Motor neuron (in vitro differentiated cells): ENCODE data around the gene PPFIA3. TPM values are rescaled to one million over a fixed set of nuclear protein-coding genes. Genes with fewer than 3 reads are reported as not detected.
A peak's percentile ranks its signal among the peaks of the same experiment; 100 is the strongest.

Source experiments
- ATAC-seq, 8 experiments: fragments of 200-7000 bp; cut with Tn5 transposase; replicated peaks in 6 of 8; 2 replicates each; pipeline ENCODE4 v1.8.0; 2021; ENCODE audit warnings: mild to moderate bottlenecking in 8 of 8, moderate library complexity in 8 of 8
- H3K27ac ChIP-seq, 2 donors: fragments of 250-450 bp; sonication (Bioruptor Pico); 2 replicates each; pipeline ENCODE4 v1.9.0; 2021; ENCODE audit warnings: antibody characterized with exemption in 2 of 2, mild to moderate bottlenecking in 2 of 2, moderate library complexity in 1 of 2
- H3K4me1 ChIP-seq, 2 donors: fragments of 250-450 bp; sonication (Bioruptor Pico); replicated peaks in 1 of 2; 2 replicates each; pipeline ENCODE4 v1.6.1; 2021; ENCODE audit warnings: antibody characterized with exemption in 2 of 2, mild to moderate bottlenecking in 2 of 2, moderate library complexity in 1 of 2
- H3K4me3 ChIP-seq, 5 donors: fragments of 250-450 bp; sonication (Bioruptor Pico); 2 replicates each; pipeline ENCODE4 v1.9.0; 2021; ENCODE audit warnings: antibody characterized with exemption in 5 of 5, mild to moderate bottlenecking in 5 of 5, moderate library complexity in 4 of 5
- WGBS, 10 experiments: fragments of 450-650 bp; shearing (Covaris generic); methylation state at CpG; one replicate each; pipeline ENCODE4 v1.0.0; 2022; 5-methylcytosine and 5-hydroxymethylcytosine counted together
- in situ Hi-C, 9 experiments: fragments of 400-800 bp; cut with MboI; loops; one replicate each; pipeline ENCODE4 v1.15.0; 2021; ENCODE audit warnings: low sequenced_read_pairs in 9 of 9, low pct_unique_long_range_greater_than_20kb in 2 of 9; ENCODE audit not compliant: unreplicated experiment in 9 of 9
- total RNA-seq, 8 experiments: library from RNA; unstranded; fragments of 300-600 nt; gene quantifications; 2 replicates each; pipeline versions ENCODE4 v1.2.3 to v1.2.4, GENCODE V29; 2022

PPFIA3 gene
- total RNA-seq, 8 experiments from 2014 or later = 4.7 to 52.5 (median 23.5) TPM

DNA sequence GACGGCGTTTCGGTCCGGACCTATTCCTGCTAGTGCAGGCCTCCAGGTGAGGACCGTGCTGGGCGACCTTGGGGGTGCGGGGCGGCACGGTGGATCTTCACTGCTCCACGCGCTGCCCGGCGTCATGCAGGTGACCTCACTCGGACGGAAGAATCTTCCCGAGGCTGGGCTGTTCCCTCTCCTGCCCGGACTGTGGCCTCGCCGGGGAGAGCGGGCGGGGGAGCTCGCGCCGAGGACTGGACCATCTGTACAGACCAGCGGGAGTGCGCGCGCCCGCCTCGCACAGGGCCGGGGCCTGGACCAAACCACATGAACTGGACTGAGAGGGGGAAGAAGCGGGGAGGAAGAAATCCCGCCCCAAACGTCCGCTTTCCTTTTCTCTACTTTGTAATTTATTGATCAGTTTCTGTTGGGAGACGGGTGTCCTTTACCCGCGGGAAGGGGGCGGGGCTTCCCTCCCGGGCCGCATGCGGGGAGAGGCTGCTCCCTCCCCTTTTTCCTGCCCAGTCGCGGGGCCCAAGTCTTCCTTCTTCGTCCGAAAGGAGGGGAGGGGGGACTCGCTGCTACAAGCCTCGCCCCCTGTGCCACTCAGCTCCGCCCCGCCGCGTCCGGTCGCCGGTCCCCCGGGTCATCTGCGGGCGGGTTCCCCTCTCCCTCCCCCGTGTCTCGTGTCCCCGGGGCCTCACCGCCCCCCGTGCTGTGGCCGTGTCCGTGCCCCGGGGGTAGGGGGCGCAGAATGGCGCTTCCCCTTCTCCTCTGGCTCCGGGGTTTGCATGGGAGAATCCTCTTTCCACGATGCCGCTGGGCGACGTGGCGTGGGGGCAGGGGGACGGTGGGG is 31.0 kb downstream of the PPFIA3 start:
- Histone ChIP-seq H3K4me3 (peak overlapping the region; percentile 50 to 67 (median 63)), H3K27ac (peak overlapping the region; percentile 84 to 85), H3K4me1 (peaks cover 19 to 27% of the 10 kb centered on the region in 2 donors)
- WGBS, 10 experiments = 0 to 3% methylated on average over 1 to 20 of the region's 75 CpGs; no CpG with 5 or more reads in 8 of the 10 experiments
- peak; percentile 65 to 79 (median 71) for ATAC-seq
- in situ Hi-C loops = no loop called here

DNA sequence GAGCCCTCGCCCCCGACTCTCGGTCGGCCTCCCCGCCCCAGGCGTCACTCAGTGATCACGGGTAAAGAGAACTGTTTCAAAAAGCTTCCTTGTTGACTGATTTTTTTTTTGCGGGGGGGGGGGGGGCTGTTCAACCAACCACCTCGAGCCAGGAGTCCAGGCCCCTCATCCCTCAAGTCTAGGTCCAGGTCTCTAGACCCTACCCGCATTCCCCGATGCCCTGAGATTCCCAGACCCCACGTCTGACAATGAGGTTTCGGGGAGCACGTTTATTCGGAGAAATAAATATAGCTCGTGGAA is 31.6 kb downstream of the PPFIA3 start:
- Histone ChIP-seq H3K27ac (peak overlapping the region; percentile 84 to 85), H3K4me3 (peak overlapping the region; percentile 50 to 67 (median 63)), H3K4me1 (peaks cover 22 to 28% of the 10 kb centered on the region in 2 donors)
- no CpG with 5 or more reads among the region's 16 CpGs for WGBS, 10 experiments
- ATAC-seq = no peak
- in situ Hi-C loops = no loop called here

DNA sequence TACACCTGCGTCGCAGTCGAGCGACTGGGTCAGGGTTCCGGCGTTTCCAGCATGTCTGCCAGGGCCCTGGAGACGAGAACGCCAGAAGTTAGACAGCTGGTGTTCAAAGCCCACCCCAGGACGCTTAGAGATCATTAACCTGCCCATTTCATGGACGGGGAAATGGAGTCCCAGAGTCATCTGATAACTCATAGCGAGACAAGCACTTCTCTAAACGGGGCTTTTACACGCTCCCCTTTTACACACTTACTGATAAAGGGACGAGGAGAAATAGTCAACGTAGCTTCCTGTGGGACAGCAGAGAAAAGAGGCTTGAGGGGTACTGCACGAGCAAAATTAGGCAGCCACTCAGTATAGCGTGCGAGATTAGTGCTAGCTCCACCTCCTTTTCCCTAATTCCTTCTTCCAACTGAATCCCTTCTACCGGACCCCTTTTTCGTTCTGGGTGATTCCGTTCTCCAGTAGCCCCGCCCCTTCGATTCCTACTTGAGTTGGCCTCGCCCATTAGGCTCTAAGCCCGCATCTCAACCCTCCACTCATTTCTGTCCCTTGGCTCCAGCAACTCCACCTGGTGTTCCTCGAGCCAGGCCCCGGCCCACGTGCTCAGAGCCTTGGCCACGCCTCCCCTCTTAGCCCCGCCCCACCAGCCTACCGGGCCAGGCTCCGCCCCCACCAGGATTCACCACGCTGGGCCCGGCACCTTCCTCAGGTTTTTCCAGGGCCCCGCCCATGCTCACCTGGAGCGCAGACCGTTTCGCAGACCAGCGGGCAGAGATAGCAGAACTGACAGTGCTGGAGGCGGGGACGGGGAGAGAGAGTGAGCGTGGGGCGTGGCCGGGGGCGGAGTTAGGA is 32.1 kb downstream of the PPFIA3 start:
- peak in 6 of 8 experiments; percentile 2 to 25 (median 14) for ATAC-seq
- WGBS, 10 experiments = 0 to 80% (median 9%) methylated on average over 1 to 8 of the region's 45 CpGs; no CpG with 5 or more reads in 2 of the 10 experiments
- in situ Hi-C loops = no loop called here
- Histone ChIP-seq H3K4me3 (peak overlapping the region; percentile 3 to 67 (median 57)), H3K27ac (peak overlapping the region; percentile 84 to 85), H3K4me1 (peaks cover 25 to 32% of the 10 kb centered on the region in 2 donors)

DNA sequence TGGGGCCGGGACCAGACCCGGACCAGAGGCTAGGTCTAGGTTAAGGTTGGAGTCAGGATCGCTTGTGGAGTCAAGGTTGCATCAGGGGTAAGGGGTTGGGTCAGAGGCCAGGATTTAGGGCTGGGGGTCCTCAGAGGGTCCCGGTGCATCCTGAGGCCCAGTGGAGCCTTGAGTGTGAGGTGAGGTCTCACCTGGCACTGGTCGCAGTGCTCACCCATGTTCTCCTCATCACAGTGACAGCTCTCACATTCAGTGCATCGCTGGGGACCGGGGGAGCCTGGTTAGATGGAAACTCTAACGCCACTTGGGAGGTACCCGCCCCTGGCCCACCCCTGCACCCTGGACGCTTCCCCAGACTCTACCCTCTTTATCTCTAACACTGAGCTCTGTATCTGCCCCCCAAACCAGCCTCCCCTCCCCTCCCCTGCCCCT is 32.8 kb downstream of the PPFIA3 start:
- in situ Hi-C loops = no loop called here
- peak overlapping the region in 3 of 5 donors; percentile 3 to 67 (median 65) for H3K4me3 ChIP-seq
- no peak overlapping the region for H3K27ac ChIP-seq
- WGBS, 10 experiments = 60 to 82% methylated on average over 1 to 2 of the region's 10 CpGs; no CpG with 5 or more reads in 8 of the 10 experiments
- ATAC-seq = no peak
- H3K4me1 ChIP-seq = peaks cover 25 to 32% of the 10 kb centered on the region in 2 donors

DNA sequence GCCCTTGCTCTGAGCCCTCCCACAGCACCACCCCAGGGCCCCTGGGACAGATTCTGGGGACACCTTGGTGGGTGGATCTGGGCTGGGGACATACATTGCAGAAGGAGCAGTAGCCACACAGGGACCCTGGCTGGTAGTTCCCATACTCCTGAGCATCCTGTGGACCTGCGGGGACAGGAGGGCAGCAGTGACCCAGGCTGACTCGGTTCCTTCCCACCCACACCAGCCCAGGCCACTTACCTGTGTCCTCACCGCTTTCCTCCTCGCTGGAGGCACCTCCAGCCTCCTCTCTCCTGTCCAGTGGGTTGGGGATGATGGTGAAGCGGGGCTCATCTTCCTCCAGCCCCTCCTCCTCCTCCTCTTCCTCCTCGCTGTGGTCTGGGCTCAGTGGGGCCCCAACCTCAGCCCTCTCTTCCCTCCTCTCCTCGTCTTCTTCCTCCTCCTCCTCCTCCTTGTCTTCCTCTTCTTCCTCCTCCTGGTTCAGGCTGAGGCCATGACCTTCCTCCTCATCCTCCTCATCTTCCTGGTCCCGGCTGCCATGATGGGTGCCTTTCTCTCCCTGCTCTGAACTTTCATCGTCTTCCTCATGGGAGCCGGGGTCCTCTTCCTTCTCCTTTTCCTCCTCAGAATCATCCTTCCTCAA is 33.9 kb downstream of the PPFIA3 start:
- Histone ChIP-seq H3K4me1 (peaks cover 25 to 32% of the 10 kb centered on the region in 2 donors), H3K27ac (no peak overlapping the region), H3K4me3 (peak overlapping the region in 1 of 5 donors; percentile 1)
- in situ Hi-C loops = no loop called here
- WGBS, 10 experiments = 69 to 100% (median 89%) methylated on average over 3 to 8 of the region's 10 CpGs; no CpG with 5 or more reads in 2 of the 10 experiments
- ATAC-seq = no peak

DNA sequence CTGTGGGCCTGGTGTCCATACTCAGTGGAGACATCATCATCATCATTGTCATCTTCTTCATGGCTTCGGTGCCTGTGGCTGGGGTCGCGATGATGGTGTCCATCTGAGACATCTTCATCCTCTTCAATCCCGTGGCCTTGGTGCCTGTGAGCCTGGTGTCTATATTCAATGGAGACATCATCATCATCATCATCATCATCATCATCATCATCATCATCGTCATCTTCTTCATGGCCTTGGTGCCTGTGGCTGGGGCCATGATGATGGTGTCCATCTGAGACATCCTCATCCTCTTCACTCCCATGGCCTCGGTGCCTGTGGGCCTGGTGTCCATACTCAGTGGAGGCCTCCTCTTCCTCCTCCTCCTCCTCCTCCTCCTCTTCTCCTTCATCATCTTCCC is 34.9 kb downstream of the PPFIA3 start:
- ATAC-seq = no peak
- H3K4me3 ChIP-seq = no peak overlapping the region
- 90 to 100% (median 95%) methylated on average over 2 to 5 of the region's 6 CpGs; no CpG with 5 or more reads in 5 of the 10 experiments for WGBS, 10 experiments
- peaks cover 30 to 35% of the 10 kb centered on the region in 2 donors for H3K4me1 ChIP-seq
- no peak overlapping the region for H3K27ac ChIP-seq
- in situ Hi-C loops = no loop called here

DNA sequence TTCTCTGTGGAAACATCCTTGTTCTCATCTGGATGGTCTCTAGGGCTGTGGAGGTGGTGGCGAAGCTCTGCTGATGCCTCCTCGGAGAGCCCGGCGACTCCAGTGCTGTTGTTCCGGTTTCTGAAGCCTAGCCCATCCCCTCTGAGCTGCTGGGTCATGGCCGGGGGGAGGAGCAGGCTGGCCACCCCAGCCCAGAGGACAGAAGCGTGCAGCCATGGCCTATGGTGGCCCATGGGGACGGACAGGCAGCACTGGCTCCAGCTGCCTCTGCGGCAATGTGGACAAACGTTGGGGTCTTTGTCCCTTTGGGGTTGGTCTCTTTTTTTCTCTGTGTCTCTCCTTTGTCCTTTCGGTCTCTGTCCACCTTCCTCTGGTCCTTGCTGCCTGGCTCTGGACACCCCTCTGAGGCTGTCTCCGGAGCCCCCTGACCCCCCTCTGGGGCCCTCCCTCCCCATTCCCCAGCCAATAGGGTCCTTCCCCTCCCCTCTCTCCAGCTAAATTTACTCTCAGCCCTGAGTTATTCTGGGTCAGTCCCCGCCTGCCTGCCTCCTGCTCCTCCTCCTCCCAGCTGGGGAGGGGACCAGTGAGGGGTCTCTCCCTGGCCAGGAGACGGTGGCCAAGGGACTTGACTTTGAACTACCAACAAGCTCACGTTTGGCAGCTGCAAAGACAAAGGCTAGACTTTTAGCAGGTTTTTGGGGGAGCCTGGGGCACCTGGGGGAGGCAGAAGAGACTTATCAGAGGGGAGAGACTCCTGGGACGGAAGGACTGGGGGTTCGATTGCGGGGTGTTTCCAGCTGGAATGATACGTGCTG is 35.9 kb downstream of the PPFIA3 start, which contains the start of gene HRC:
HRC (minus strand) TSS at position 392 of the 815 bp plus-strand sequence; CDS start at position 233, 159 bp downstream.
- H3K4me1 ChIP-seq = peaks cover 34 to 42% of the 10 kb centered on the region in 2 donors
- in situ Hi-C loops = no loop called here
- peak within 1 kb of the TSS in 3 of 5 donors; percentile 7 to 19 (median 9) for H3K4me3 ChIP-seq
- H3K27ac ChIP-seq = peak within 1 kb of the TSS; percentile 59 to 72
- peak in 5 of 8 experiments; percentile 1 to 39 (median 21) for ATAC-seq
- 33 to 86% (median 65%) methylated on average over 3 to 6 of the region's 19 CpGs; no CpG with 5 or more reads in 6 of the 10 experiments for WGBS, 10 experiments

DNA sequence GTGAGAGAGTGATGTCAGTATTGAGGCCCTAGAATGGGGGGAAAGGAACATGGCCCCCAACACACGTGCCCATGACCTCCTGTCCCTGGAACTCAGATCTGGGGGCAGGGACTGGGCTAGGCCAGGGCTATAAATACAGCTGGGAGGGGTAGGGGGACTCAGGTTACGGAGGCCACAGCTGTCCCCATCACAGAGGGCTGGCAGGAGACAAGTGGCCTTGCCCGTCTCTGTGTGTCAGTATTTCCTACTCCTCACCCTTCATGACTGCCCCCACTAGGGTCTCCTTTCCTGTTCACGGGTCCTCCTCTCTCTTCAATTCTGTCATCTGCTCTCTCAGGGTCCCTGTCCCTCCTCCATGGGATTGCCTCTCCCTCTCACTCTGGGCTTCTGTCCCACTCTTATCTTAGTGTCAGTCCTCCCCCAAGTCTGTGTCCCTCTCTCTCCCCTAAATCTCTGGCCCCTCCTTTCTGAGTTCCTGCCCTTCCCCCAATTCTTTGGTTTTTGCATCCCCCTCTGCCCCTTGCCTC is 36.5 kb downstream of the PPFIA3 start:
- WGBS, 10 experiments = 35% methylated on average over 2 of the region's 4 CpGs; no CpG with 5 or more reads in 9 of the 10 experiments
- ATAC-seq = peak in 5 of 8 experiments; percentile 1 to 25 (median 15)
- Histone ChIP-seq H3K27ac (peak overlapping the region; percentile 59 to 72), H3K4me3 (peak overlapping the region in 2 of 5 donors; percentile 4 to 6), H3K4me1 (peaks cover 34 to 42% of the 10 kb centered on the region in 2 donors)
- in situ Hi-C loops = no loop called here

DNA sequence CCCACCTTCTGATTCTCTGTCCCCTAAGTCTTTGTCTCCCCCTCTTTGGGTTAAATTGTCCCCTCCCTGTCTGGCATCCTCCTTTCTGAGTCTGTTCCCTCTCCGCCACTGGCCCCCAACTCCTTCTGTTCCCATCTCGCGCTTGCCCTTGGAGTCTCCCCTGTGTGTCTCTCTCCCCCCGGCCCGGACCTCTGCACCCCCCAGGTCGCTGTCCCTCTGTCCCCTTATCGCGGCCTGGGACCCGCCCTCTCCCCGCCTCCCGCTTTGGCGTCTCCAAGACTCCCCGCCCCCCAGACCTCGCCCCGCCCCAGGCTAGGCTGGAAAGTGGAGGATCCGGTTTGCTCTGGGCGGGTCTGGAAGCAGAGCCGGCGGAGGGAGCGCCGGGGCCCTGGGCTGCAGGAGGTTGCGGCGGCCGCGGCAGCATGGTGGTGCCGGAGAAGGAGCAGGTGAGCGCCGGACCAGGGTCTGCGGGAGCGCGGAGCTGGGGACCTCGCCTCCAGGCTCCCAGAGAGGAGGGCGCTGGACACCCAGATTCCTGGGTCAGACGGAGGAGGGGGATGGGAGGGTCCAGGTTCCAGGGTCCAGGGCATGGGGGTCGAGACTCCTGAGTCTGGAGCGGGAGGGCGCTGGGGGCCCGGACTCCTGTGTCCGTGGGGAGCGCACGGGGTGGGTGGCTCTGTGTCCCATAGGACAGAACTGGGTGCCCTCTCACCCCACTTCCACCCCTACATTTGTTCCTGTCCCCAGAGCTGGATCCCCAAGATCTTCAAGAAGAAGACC is 38.3 kb downstream of the PPFIA3 start, which contains the start of gene TRPM4:
TRPM4 (plus strand) TSS at position 348 of the 780 bp plus-strand sequence; CDS start at position 423, 75 bp downstream.
- WGBS, 10 experiments = 0 to 7% methylated on average over 2 to 3 of the region's 41 CpGs; no CpG with 5 or more reads in 8 of the 10 experiments
- peaks cover 29 to 37% of the 10 kb centered on the region in 2 donors for H3K4me1 ChIP-seq
- peak within 1 kb of the TSS; percentile 51 to 55 for H3K27ac ChIP-seq
- H3K4me3 ChIP-seq = peak within 1 kb of the TSS; percentile 77 to 96 (median 82)
- in situ Hi-C loops = no loop called here
- ATAC-seq = peak; percentile 79 to 96 (median 87)

DNA sequence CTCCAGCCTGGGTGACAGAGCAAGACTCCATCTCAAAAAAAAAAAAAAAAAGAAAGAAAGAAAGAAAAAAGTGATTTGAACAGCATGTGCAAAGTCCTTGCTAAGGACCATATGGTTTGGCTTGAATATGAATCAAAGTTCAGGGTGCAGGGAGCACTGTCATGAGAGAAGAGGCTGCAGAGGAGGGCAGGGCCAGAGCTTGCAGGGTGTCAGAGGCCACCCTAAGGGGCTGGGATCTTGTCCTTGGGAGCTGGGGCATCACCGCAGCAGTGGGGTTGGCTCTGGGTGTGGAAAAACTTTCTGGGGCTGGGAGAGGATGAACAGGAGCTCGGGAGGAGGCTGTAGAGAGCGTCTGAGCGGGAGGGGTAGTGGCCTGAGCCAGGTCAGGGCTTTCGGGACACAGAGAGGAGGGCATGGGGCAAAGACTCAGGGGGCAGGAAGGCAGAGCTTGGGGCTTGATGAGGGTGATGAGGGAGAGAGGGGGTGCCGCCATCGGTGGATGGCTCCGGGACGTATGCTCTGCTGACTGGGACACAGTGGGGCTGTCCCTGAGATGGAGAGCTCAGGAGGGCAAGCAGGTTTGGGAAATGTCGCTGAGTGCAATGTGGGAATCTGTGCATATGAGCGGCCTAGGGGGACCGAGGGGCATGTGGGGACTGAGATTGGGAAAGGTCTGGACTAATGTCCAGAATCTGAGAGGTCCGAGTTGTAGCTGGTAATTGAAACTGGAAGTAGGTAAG is 41.3 kb downstream of the PPFIA3 start:
- H3K4me3 ChIP-seq = no peak overlapping the region
- WGBS, 10 experiments = 45 to 100% (median 94%) methylated on average over 1 to 6 of the region's 13 CpGs; no CpG with 5 or more reads in 3 of the 10 experiments
- in situ Hi-C loops = no loop called here
- no peak overlapping the region for H3K27ac ChIP-seq
- H3K4me1 ChIP-seq = peaks cover 21 to 29% of the 10 kb centered on the region in 2 donors
- ATAC-seq = no peak
